Measurements from ENCODE around the gene WDR49.
A peak's percentile ranks its signal among the peaks of the same experiment; 100 is the strongest.
"Not testable (repeated sequence)": the region's sequence is repeated elsewhere in the genome, so short reads cannot be mapped to it uniquely, and the experiment has no call there.

WDR49 gene

DNA sequence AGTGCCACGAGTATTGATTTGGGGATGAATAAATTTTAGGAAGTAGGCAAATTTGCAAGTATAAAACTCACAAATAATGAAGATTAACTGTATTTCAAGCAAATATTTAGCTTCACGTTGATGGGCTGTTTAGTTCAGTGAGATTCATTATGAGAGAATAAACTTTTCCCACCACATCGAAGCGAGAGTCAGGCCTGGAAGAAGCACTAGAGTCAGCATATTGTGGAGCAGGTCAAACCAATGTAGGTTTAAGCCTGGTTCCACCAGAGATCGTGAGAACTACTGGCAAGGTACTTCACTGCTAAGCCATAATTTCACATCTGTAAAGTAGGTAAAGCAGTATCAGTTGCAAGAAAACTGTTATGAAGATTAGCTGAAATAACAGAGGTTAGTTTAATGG lies 22.3 kb downstream of the WDR49 start:
- Histone ChIP-seq H3K4me2 (no peak overlapping the region), H3K9me3 (no peaks in the 10 kb centered on the region), H3K4me1 (no peaks in the 10 kb centered on the region), H4K20me1 (no peaks in the 10 kb centered on the region), H3K4me3 (no peak overlapping the region), H3K36me3 (no peaks in the 10 kb centered on the region), H3K9ac (no peak overlapping the region), H3K27me3 (no peaks in the 10 kb centered on the region), H3K27ac (no peak overlapping the region)
- no peak for TF ChIP-seq Cebpa-rat (IDR thresholded peaks at IDR 0.05)

DNA sequence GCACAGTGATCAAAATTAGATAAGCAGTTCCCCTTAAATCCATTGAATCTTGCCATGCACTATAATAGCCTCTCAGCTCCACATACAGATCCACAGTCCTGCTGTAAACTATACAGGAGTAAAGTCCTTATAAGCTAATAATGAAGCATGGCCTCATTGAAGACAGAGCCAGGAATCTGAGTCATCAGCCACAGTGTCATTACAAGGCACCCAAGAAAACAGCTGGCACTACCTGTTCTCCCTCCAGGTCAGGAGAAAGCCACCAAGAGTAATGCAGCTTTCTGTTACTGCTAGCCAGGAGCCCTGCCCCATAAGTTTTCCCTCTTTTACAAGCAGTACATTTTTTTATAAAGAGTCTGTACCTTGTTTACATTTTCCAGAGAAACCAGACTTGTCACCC lies 27.3 kb downstream of the WDR49 start:
- Histone ChIP-seq H3K9ac (no peak overlapping the region), H3K9me3 (no peaks in the 10 kb centered on the region), H3K4me3 (no peak overlapping the region), H3K4me2 (no peak overlapping the region), H3K36me3 (no peaks in the 10 kb centered on the region), H3K4me1 (no peaks in the 10 kb centered on the region), H3K27ac (no peak overlapping the region), H4K20me1 (no peaks in the 10 kb centered on the region), H3K27me3 (no peaks in the 10 kb centered on the region)
- TF ChIP-seq Cebpa-rat (IDR thresholded peaks at IDR 0.05) = no peak

DNA sequence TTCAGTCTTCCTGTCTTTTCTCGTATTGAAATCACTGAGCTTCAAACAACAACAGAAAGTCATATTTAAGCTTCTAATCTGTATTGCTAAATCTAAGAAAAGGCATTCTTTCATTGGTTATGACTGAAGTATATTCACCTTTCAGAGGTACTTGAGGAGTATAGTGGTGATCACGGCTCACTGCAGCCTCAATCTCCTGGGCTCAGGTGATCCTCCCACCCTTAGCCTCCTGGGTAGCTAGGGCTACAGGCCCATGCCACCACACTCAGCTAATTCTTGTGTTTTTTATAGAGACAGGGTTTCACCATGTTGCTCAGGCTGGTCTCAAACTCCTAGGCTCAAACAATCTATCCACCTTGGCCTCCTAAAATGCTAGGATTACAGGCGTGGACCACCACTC lies 38.7 kb downstream of the WDR49 start:
- TF ChIP-seq Cebpa-rat (IDR thresholded peaks at IDR 0.05) = no peak
- Histone ChIP-seq H3K4me3 (no peak overlapping the region), H3K9ac (no peak overlapping the region), H3K4me1 (no peaks in the 10 kb centered on the region), H4K20me1 (no peaks in the 10 kb centered on the region), H3K4me2 (no peak overlapping the region), H3K27me3 (no peaks in the 10 kb centered on the region), H3K27ac (no peak overlapping the region), H3K36me3 (no peaks in the 10 kb centered on the region), H3K9me3 (no peaks in the 10 kb centered on the region)

DNA sequence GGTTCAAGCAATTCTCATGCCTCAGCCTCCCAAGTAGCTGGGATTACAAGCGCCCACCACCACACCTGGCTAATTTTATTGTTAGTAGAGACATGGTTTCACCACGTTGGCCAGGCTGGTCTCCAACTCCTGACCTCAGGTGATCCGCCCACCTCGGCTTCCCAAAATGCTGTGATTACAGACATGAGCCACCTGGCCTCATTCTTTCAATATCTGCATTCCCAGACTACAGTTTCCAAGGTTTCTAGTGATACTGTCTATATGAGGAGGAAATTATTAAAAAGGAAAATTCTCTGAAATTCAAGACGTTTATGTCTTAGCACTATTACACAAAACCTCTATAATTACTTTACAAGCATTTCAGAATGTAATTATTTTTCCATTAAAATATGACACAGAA lies 39.5 kb downstream of the WDR49 start:
- not testable (repeated sequence) for H3K4me3 ChIP-seq, H3K27me3 ChIP-seq, H3K4me1 ChIP-seq

DNA sequence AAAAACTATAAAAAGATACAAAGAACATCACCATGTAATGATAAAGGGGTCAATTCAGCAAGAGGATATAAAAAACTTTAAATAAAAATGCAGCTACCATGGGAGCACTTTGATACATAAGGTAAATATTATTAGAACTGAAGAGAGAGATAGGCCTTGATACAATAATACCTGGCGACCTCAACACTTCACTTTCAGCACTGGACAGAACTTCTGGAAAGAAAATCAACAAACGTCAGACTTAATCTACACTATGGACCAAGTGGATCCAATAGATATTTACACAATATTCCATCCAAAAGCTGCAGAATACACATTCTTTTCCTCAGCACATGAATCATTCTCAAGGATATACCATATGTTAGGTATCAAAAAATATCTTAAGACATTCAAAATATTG lies 42.0 kb downstream of the WDR49 start:
- no peak for TF ChIP-seq Cebpa-rat (IDR thresholded peaks at IDR 0.05)

More for the DNA sequence above, 39.5 kb downstream of the WDR49 start:
- H3K27ac ChIP-seq, H3K9ac ChIP-seq, H3K4me2 ChIP-seq, H3K36me3 ChIP-seq, H4K20me1 ChIP-seq, H3K9me3 ChIP-seq: not testable (repeated sequence)

DNA sequence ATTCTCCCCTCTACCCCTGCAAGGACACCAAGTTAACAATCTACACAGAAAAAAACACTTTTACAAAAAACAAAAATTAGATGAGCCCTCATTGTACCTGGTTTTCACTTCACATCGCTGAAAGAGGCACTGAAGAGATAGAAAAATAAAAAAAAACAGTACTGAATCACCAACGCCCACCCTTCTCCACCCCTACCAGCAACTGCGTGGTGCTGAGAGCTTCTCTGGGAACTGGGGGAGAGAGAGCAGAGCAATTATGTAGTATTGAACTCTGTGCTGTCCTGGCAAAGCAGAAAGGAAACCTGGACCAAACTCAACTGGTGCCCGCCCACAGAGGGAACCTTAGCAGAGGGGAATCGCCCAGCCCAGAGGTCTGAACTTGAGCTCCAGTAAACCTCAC lies 44.6 kb downstream of the WDR49 start:
- Histone ChIP-seq H3K4me1 (no peaks in the 10 kb centered on the region), H3K27me3 (no peaks in the 10 kb centered on the region), H3K27ac (no peak overlapping the region), H3K36me3 (no peaks in the 10 kb centered on the region), H3K4me3 (no peak overlapping the region), H4K20me1 (no peaks in the 10 kb centered on the region), H3K9ac (no peak overlapping the region), H3K4me2 (no peak overlapping the region), H3K9me3 (no peaks in the 10 kb centered on the region)
- no peak for TF ChIP-seq Cebpa-rat (IDR thresholded peaks at IDR 0.05)

More for the DNA sequence above, 42.0 kb downstream of the WDR49 start:
- no peak overlapping the region for H3K27ac ChIP-seq
- no peaks in the 10 kb centered on the region for H4K20me1 ChIP-seq
- H3K4me1 ChIP-seq = no peaks in the 10 kb centered on the region
- H3K4me3 ChIP-seq = no peak overlapping the region
- H3K27me3 ChIP-seq = no peaks in the 10 kb centered on the region
- H3K9me3 ChIP-seq = no peaks in the 10 kb centered on the region
- no peak overlapping the region for H3K4me2 ChIP-seq
- H3K9ac ChIP-seq = no peak overlapping the region
- H3K36me3 ChIP-seq = no peaks in the 10 kb centered on the region

DNA sequence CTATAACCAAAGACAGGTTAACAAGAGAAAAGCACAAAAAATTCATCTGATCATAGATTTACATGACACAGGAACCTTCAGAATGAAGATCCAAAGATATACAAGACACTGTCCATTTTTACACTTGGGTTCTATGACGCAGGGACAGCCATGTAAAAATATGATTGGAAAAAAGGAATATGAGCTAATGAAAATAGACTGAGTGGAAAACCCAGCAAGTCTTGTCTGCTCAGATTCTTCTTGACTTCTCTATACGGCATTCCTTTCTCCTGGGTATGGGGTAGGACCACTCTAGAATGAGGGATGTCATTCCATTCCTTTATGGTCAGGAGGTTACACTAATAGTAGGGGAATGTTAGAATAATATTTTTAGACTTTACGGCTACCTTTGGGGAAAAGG lies 46.9 kb downstream of the WDR49 start:
- no peak for TF ChIP-seq Cebpa-rat (IDR thresholded peaks at IDR 0.05)
- Histone ChIP-seq H4K20me1 (no peaks in the 10 kb centered on the region), H3K9me3 (no peaks in the 10 kb centered on the region)

DNA sequence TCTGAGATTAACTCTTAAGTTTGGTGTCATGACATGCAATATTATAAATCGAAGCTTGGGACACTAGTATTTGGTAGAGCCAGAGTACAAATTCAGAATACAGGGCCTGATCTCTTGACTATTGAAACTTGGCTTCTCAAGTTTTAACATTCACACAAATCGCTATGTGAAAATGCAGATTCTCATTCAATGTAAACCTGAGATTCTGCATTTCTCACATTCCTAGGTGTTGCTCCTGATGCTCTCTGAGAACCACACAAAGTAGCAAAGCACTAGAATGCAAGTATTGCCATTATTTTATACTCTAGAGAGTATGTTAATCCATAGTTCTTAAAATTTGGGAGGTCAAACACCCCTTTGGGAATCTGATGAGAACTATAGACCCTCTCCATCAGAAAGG lies 47.9 kb downstream of the WDR49 start:
- Histone ChIP-seq H3K9ac (no peak overlapping the region), H3K4me2 (no peak overlapping the region), H4K20me1 (no peaks in the 10 kb centered on the region), H3K27me3 (no peaks in the 10 kb centered on the region), H3K4me3 (no peak overlapping the region), H3K27ac (no peak overlapping the region), H3K4me1 (no peaks in the 10 kb centered on the region), H3K36me3 (no peaks in the 10 kb centered on the region), H3K9me3 (no peaks in the 10 kb centered on the region)
- no peak for TF ChIP-seq Cebpa-rat (IDR thresholded peaks at IDR 0.05)

More for the DNA sequence above, 46.9 kb downstream of the WDR49 start:
- Histone ChIP-seq H3K27me3 (no peaks in the 10 kb centered on the region), H3K4me2 (no peak overlapping the region), H3K36me3 (no peaks in the 10 kb centered on the region), H3K4me1 (no peaks in the 10 kb centered on the region), H3K4me3 (no peak overlapping the region), H3K27ac (no peak overlapping the region), H3K9ac (no peak overlapping the region)

DNA sequence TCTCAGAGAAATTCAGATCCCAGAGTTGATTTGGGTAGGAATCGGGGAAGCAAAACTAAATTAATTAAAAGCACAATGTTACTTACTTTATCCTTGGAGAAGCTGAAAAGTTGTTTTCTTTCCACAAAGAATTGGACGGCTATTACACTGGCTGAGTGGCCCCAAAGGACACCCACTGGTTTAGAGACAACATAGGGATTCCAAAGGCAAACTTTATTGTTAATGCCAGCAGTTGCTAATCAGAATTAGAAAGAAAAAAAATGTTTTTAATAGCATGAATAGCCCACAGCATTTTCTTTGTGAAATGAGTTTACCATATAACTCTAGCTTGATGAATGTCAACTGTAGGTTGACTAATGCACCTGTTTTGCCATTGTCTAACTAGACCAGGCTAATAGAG lies 51.7 kb downstream of the WDR49 start:
- Histone ChIP-seq H3K27ac (no peak overlapping the region), H3K27me3 (no peaks in the 10 kb centered on the region), H3K4me2 (no peak overlapping the region), H3K9me3 (peaks cover 10% of the 10 kb centered on the region), H3K36me3 (no peaks in the 10 kb centered on the region), H3K4me3 (no peak overlapping the region), H4K20me1 (no peaks in the 10 kb centered on the region), H3K4me1 (no peaks in the 10 kb centered on the region), H3K9ac (no peak overlapping the region)
- no peak for TF ChIP-seq Cebpa-rat (IDR thresholded peaks at IDR 0.05)

DNA sequence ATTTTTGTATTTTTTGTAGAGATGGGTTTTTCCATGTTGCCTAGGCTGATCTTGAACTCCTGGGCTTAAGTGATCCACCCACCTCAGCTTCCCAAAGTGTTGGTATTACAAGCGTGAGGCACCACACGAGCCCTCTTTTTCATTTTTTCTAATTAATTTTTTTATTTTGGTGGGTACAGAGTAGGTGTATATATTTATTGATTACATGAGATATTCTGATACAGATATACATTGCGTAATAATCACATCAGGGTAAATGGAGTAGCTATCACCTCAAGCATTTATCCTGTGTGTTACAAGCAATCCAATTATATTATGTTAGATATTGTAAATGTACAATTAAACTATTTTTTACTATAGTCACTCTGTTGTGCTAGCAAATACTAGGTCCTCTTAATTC lies 66.1 kb downstream of the WDR49 start:
- no peaks in the 10 kb centered on the region for H3K9me3 ChIP-seq
- H3K4me2 ChIP-seq = no peak overlapping the region

DNA sequence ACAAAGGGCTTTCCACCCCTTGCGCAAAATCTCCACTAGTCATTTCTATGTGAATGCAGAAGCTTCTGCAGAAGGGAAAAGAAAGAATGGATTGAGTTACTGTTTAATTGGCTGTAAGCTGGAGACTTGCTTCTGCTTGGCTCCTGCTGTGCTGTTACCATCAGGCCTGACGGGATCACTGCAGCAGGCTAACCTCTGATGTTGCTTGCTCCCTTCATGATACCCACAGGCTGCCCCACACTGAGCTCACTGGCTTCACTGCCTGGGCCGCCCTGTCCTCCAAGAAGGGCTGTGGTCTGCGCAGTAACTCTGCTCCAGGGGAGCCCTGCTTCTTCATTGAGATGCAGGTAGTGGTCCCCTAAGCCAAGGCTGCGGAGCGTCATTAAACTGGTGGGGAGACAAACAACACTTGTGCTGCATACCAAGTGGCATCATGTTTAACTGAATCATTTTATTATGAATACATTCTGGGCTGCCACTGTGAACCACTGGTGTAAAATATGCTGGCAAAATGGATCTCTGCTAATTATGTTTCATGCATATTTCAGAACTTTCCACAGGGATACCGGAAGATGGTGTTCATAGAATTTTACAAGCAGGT lies 78.6 kb downstream of the WDR49 start:
- Histone ChIP-seq H3K27me3 (no peaks in the 10 kb centered on the region), H3K36me3 (no peaks in the 10 kb centered on the region), H3K9me3 (no peaks in the 10 kb centered on the region), H3K4me3 (no peak overlapping the region), H3K4me2 (no peak overlapping the region), H3K4me1 (no peaks in the 10 kb centered on the region), H3K9ac (no peak overlapping the region), H3K27ac (no peak overlapping the region), H4K20me1 (no peaks in the 10 kb centered on the region)
- TF ChIP-seq Cebpa-rat (IDR thresholded peaks at IDR 0.05) = no peak

More for the DNA sequence above, 66.1 kb downstream of the WDR49 start:
- no peak overlapping the region for H3K4me3 ChIP-seq
- H3K9ac ChIP-seq = no peak overlapping the region
- H4K20me1 ChIP-seq = no peaks in the 10 kb centered on the region
- no peaks in the 10 kb centered on the region for H3K4me1 ChIP-seq
- no peak overlapping the region for H3K27ac ChIP-seq
- H3K36me3 ChIP-seq = no peaks in the 10 kb centered on the region
- H3K27me3 ChIP-seq = no peaks in the 10 kb centered on the region
- TF ChIP-seq Cebpa-rat (IDR thresholded peaks at IDR 0.05) = peak; percentile 67; the same call in 1 of the 2 replicates

Data from BLaER1 (cell line).